ENCODE measurements around the gene KRT83. TPM values are rescaled to one million over a fixed set of nuclear protein-coding genes. Genes with fewer than 3 reads are reported as not detected.

The KRT83 gene
- polyA plus RNA-seq, 1 experiment: 0.07 TPM

DNA sequence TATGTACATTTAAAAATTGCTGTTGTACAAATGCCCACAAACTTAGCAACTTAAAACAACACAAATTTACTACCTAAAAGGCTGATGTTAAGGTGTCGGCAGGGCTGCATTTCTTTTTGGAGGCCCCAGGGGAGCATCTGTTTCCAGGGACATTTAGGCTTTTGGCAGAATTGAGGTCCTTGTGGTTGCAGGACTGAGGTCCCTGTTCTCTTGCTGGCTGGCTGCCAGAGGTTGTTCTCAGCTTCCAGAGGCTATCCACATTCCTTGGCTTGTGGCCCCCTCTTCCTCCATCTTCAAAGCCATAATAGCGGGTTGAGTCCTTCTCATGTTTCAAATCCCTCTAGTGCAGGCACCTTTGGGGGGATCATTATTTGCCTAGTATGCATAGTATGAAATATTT, 22.4 kb upstream of the KRT83 start:
- ChIA-PET CTCF (interaction anchor here (2.0 kb wide), 1 partner anchor 16 kb away, joined by 12 read pairs; no protein-coding TSS in a partner anchor), POLR2A (no interaction called here)
- TF ChIP-seq, protein P1, sequence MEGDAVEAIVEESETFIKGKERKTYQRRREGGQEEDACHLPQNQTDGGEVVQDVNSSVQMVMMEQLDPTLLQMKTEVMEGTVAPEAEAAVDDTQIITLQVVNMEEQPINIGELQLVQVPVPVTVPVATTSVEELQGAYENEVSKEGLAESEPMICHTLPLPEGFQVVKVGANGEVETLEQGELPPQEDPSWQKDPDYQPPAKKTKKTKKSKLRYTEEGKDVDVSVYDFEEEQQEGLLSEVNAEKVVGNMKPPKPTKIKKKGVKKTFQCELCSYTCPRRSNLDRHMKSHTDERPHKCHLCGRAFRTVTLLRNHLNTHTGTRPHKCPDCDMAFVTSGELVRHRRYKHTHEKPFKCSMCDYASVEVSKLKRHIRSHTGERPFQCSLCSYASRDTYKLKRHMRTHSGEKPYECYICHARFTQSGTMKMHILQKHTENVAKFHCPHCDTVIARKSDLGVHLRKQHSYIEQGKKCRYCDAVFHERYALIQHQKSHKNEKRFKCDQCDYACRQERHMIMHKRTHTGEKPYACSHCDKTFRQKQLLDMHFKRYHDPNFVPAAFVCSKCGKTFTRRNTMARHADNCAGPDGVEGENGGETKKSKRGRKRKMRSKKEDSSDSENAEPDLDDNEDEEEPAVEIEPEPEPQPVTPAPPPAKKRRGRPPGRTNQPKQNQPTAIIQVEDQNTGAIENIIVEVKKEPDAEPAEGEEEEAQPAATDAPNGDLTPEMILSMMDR (IDR thresholded peaks at IDR 0.05; ENCODE audit: insufficient read depth, low read depth, low read length): no peak
- no peak for DNase-seq (ENCODE audit: low read depth)
- Histone ChIP-seq H3K36me3 (ENCODE audit: control insufficient read depth, insufficient read depth, low read length) (no peaks in the 10 kb centered on the region), H3K4me3 (ENCODE audit: low read depth, low read length) (no peak overlapping the region), H3K27me3 (ENCODE audit: control insufficient read depth, insufficient read depth, low read length) (peaks cover 12% of the 10 kb centered on the region)

- no peak for DNase-seq (ENCODE audit: low read depth)
- Histone ChIP-seq H3K4me3 (ENCODE audit: low read depth, low read length) (no peak overlapping the region), H3K36me3 (ENCODE audit: control insufficient read depth, insufficient read depth, low read length) (no peaks in the 10 kb centered on the region), H3K27me3 (ENCODE audit: control insufficient read depth, insufficient read depth, low read length) (peaks cover 12% of the 10 kb centered on the region)
- ChIA-PET POLR2A (no interaction called here), CTCF (no interaction called here)
- TF ChIP-seq, protein P1 (IDR thresholded peaks at IDR 0.05; ENCODE audit: insufficient read depth, low read depth, low read length): no peak
Observed at GRCh38 chr12:52342781-52343490, 21.7 kb upstream of the KRT83 start.

- CTCF ChIA-PET: interaction anchor here (1.3 kb wide), 1 partner anchor 12 kb away, joined by 3 read pairs; no protein-coding TSS in a partner anchor
- POLR2A ChIA-PET: no interaction called here
- TF ChIP-seq, protein P1 (IDR thresholded peaks at IDR 0.05; ENCODE audit: insufficient read depth, low read depth, low read length): no peak
- Histone ChIP-seq H3K4me3 (ENCODE audit: low read depth, low read length) (no peak overlapping the region), H3K27me3 (ENCODE audit: control insufficient read depth, insufficient read depth, low read length) (peaks cover 12% of the 10 kb centered on the region), H3K36me3 (ENCODE audit: control insufficient read depth, insufficient read depth, low read length) (no peaks in the 10 kb centered on the region)
- no peak for DNase-seq (ENCODE audit: low read depth)
Observed at GRCh38 chr12:52341066-52341580, 19.9 kb upstream of the KRT83 start.

DNA sequence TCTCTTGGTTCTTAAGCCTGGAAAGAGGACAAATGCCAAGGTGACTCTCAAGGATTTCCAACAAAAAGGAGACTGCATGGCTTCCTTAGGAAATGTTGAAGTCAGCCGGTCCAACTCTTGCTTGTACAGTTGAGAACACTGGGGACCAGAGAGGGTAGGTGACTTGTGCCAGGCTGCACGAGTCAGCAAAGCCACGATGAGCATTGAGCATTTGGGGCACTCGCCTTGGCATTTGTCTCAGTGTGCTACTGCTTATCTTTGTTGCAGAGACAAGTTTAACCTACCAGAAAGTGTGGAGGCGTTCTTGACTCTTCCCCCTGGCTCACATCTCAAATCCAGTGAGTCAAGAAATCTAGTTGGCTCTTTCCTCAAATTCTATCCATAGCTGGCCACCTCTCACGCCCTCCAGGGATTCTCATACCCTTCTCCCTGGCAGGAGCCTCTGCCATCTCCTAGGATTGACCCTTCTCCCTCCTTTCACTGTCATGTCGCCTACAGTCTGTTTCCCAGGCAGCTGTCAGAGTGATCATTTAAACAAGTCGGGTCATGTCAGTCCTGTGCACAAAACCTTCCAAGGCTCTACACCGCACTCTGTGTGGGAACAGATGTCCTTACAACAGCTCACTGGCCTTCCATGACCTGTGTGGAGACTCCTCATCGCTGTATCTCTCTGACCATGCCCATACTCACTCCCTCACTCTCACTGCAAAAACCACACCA, 17.2 kb upstream of the KRT83 start:
- ChIA-PET POLR2A (no interaction called here), CTCF (interaction anchor here (0.5 to 3.0 kb wide), 5 partner anchors 11 to 543 kb away, joined by 3 to 22 read pairs (median 3); no protein-coding TSS in a partner anchor)
- TF ChIP-seq, protein P1 (IDR thresholded peaks at IDR 0.05; ENCODE audit: insufficient read depth, low read depth, low read length): no peak
- H3K4me3 ChIP-seq (ENCODE audit: low read depth, low read length): no peak overlapping the region
- DNase-seq (ENCODE audit: low read depth): no peak
- no peaks in the 10 kb centered on the region for H3K36me3 ChIP-seq (ENCODE audit: control insufficient read depth, insufficient read depth, low read length)
- peaks cover 10% of the 10 kb centered on the region for H3K27me3 ChIP-seq (ENCODE audit: control insufficient read depth, insufficient read depth, low read length)

- H3K36me3 ChIP-seq (ENCODE audit: control insufficient read depth, insufficient read depth, low read length): no peaks in the 10 kb centered on the region
- H3K4me3 ChIP-seq (ENCODE audit: low read depth, low read length): no peak overlapping the region
- peaks cover 7% of the 10 kb centered on the region for H3K27me3 ChIP-seq (ENCODE audit: control insufficient read depth, insufficient read depth, low read length)
- POLR2A ChIA-PET: no interaction called here
- DNase-seq (ENCODE audit: low read depth): no peak
- TF ChIP-seq, protein P1 (IDR thresholded peaks at IDR 0.05; ENCODE audit: insufficient read depth, low read depth, low read length): no peak
- CTCF ChIA-PET: interaction anchor here (0.9 to 3.0 kb wide), 2 partner anchors 10 to 30 kb away, joined by 4 to 22 read pairs; no protein-coding TSS in a partner anchor
Observed at GRCh38 chr12:52337054-52337453, 15.9 kb upstream of the KRT83 start.

All from BJ (cell line).